Mucosa of rectum (tissue), 2 donors: ENCODE data around the gene NOP14.
"Not testable (repeated sequence)": the region's sequence is repeated elsewhere in the genome, so short reads cannot be mapped to it uniquely, and the experiment has no call there.

Experiments used
- H3K27ac ChIP-seq, 2 donors: one replicate each; pipeline ENCODE4 v1.7.0; 2013; ENCODE audit warnings: inconsistent platforms in 2 of 2, low read depth in 2 of 2, low read length in 2 of 2
- H3K27me3 ChIP-seq, 2 donors: one replicate each; pipeline ENCODE4 v1.7.0; 2013; ENCODE audit warnings: low read length in 2 of 2; ENCODE audit not compliant: control insufficient read depth in 2 of 2, insufficient read depth in 2 of 2
- H3K36me3 ChIP-seq, 2 donors: one replicate each; pipeline ENCODE4 v1.7.0; 2013; ENCODE audit warnings: low read length in 2 of 2; ENCODE audit not compliant: control insufficient read depth in 2 of 2, insufficient read depth in 2 of 2
- H3K4me1 ChIP-seq, 2 donors: one replicate each; pipeline ENCODE4 v1.7.0; 2013; ENCODE audit warnings: low read length in 2 of 2, mild to moderate bottlenecking in 1 of 2; ENCODE audit not compliant: control insufficient read depth in 2 of 2, insufficient read depth in 2 of 2
- H3K4me3 ChIP-seq, 2 donors: one replicate each; pipeline ENCODE4 v1.7.0; 2013; ENCODE audit warnings: low read length in 2 of 2
- H3K9ac ChIP-seq, 2 donors: one replicate each; pipeline ENCODE4 v1.7.0; 2013; ENCODE audit warnings: low read length in 2 of 2, low read depth in 1 of 2, mild to moderate bottlenecking in 1 of 2
- H3K9me3 ChIP-seq, 2 donors: one replicate each; pipeline ENCODE4 v1.7.0; 2013; ENCODE audit warnings: low read length in 2 of 2; ENCODE audit not compliant: control insufficient read depth in 2 of 2
- donor health status: healthy.
- donor health status: Normal muscosa, but diverticular disease.

NOP14 gene

GRCh38 chr4:2983715-2984114, 20.5 kb upstream of the NOP14 start:
- H3K4me3 ChIP-seq, H3K36me3 ChIP-seq, H3K27me3 ChIP-seq, H3K9me3 ChIP-seq, H3K9ac ChIP-seq, H3K27ac ChIP-seq, H3K4me1 ChIP-seq: not testable (repeated sequence)

- H3K27me3 ChIP-seq, result peaks cover 0 to 2% of the 10 kb centered on the region in 2 donors
- H3K36me3 ChIP-seq, result no peaks in the 10 kb centered on the region
- peaks cover 0 to 7% of the 10 kb centered on the region in 2 donors for H3K9me3 ChIP-seq
- H3K27ac ChIP-seq, result no peak overlapping the region
- no peaks in the 10 kb centered on the region for H3K4me1 ChIP-seq
- no peak overlapping the region for H3K4me3 ChIP-seq
- no peak overlapping the region for H3K9ac ChIP-seq
Measured at GRCh38 chr4:2982012-2982411, 18.8 kb upstream of the NOP14 start.

GRCh38 chr4:2981256-2981819, 18.1 kb upstream of the NOP14 start:
- Histone ChIP-seq H3K4me3 (no peak overlapping the region), H3K4me1 (no peaks in the 10 kb centered on the region), H3K9ac (no peak overlapping the region), H3K9me3 (peaks cover 0 to 7% of the 10 kb centered on the region in 2 donors), H3K27me3 (peaks cover 0 to 2% of the 10 kb centered on the region in 2 donors), H3K27ac (no peak overlapping the region), H3K36me3 (no peaks in the 10 kb centered on the region)

GRCh38 chr4:2977211-2978088, 14.2 kb upstream of the NOP14 start:
- Histone ChIP-seq H3K9me3 (peaks cover 0 to 7% of the 10 kb centered on the region in 2 donors), H3K4me3 (no peak overlapping the region), H3K4me1 (no peaks in the 10 kb centered on the region), H3K27me3 (peaks cover 0 to 2% of the 10 kb centered on the region in 2 donors), H3K9ac (no peak overlapping the region), H3K36me3 (no peaks in the 10 kb centered on the region), H3K27ac (no peak overlapping the region)

GRCh38 chr4:2971275-2971674, 8.1 kb upstream of the NOP14 start:
- Histone ChIP-seq H3K9me3 (no peaks in the 10 kb centered on the region), H3K4me3 (no peak overlapping the region), H3K27me3 (no peaks in the 10 kb centered on the region), H3K27ac (no peak overlapping the region), H3K9ac (no peak overlapping the region), H3K36me3 (no peaks in the 10 kb centered on the region), H3K4me1 (no peaks in the 10 kb centered on the region)

- no peaks in the 10 kb centered on the region for H3K9me3 ChIP-seq
- peaks cover 4 to 6% of the 10 kb centered on the region in 2 donors for H3K4me1 ChIP-seq
- no peaks in the 10 kb centered on the region for H3K27me3 ChIP-seq
- no peak overlapping the region for H3K9ac ChIP-seq
- H3K36me3 ChIP-seq, result no peaks in the 10 kb centered on the region
- H3K27ac ChIP-seq, result no peak overlapping the region
- H3K4me3 ChIP-seq, result no peak overlapping the region
Measured at GRCh38 chr4:2968381-2968780, 5.2 kb upstream of the NOP14 start.

- Histone ChIP-seq H3K9me3 (no peaks in the 10 kb centered on the region), H3K9ac (no peak overlapping the region), H3K27ac (no peak overlapping the region), H3K4me3 (no peak overlapping the region), H3K27me3 (no peaks in the 10 kb centered on the region), H3K4me1 (peaks cover 15 to 17% of the 10 kb centered on the region in 2 donors), H3K36me3 (no peaks in the 10 kb centered on the region)
Measured at GRCh38 chr4:2965262-2965661, 2.1 kb upstream of the NOP14 start.

GRCh38 chr4:2964706-2965258, 1.6 kb upstream of the NOP14 start:
- Histone ChIP-seq H3K9me3 (no peaks in the 10 kb centered on the region), H3K27me3 (no peaks in the 10 kb centered on the region), H3K36me3 (no peaks in the 10 kb centered on the region), H3K4me3 (peak overlapping the region in 1 of 2 donors; percentile 72), H3K9ac (no peak overlapping the region), H3K4me1 (peaks cover 15 to 17% of the 10 kb centered on the region in 2 donors), H3K27ac (no peak overlapping the region)

GRCh38 chr4:2963966-2964471, 813 bp upstream of the NOP14 start:
- peak overlapping the region; percentile 1 to 77 for H3K9ac ChIP-seq
- H3K27ac ChIP-seq, result peak overlapping the region in 1 of 2 donors; percentile 38
- peaks cover 0 to under 1% of the 10 kb centered on the region in 2 donors for H3K36me3 ChIP-seq
- peaks cover 15 to 17% of the 10 kb centered on the region in 2 donors for H3K4me1 ChIP-seq
- no peaks in the 10 kb centered on the region for H3K9me3 ChIP-seq
- no peaks in the 10 kb centered on the region for H3K27me3 ChIP-seq
- peak overlapping the region; percentile 72 to 86 for H3K4me3 ChIP-seq

GRCh38 chr4:2962614-2963174, 512 bp downstream of the NOP14 start:
- Histone ChIP-seq H3K4me3 (peak overlapping the region; percentile 86 to 95), H3K4me1 (peaks cover 15 to 17% of the 10 kb centered on the region in 2 donors), H3K27me3 (no peaks in the 10 kb centered on the region), H3K27ac (peak overlapping the region; percentile 78 to 89), H3K36me3 (peaks cover 4 to 6% of the 10 kb centered on the region in 2 donors), H3K9me3 (no peaks in the 10 kb centered on the region), H3K9ac (peak overlapping the region; percentile 77 to 79)
